Natural killer cell treated with Interleukin-12 subunit alpha and Interleukin-12 subunit beta and Interleukin-15 and Interleukin-18, amount 100 ng/mL, for 72 hours (primary cell): ENCODE results near the gene MYRF. TPM values are rescaled to one million over a fixed set of nuclear protein-coding genes. Genes with fewer than 3 reads are reported as not detected.
A peak's percentile ranks its signal among the peaks of the same experiment; 100 is the strongest.

ENCODE experiments used
- ATAC-seq, 2 donors: fragments of 150-1000 bp; cut with Tn5 transposase in 1 of 2; sonication (Bioruptor Pico), chemical (Tn5 transposase) in 1 of 2; 2 replicates each; pipeline ENCODE4 v1.10.0; 2021
- DNase-seq: peaks from one replicate; pipeline ENCODE4 v3.0.0; 2022; ENCODE audit warnings: low spot score
- H3K27ac Mint-ChIP-seq, 2 donors: 1 replicate in 1 of 2; 2 replicates in 1 of 2; pipeline ENCODE4 v1.8.0; 2022; ENCODE audit warnings: mixed read lengths in 2 of 2, mild to moderate bottlenecking in 1 of 2, moderate library complexity in 1 of 2
- H3K27me3 Mint-ChIP-seq, 2 donors: 1 replicate in 1 of 2; 2 replicates in 1 of 2; pipeline ENCODE4 v1.8.0; 2022; ENCODE audit warnings: mixed read lengths in 2 of 2
- H3K36me3 Mint-ChIP-seq: one replicate; pipeline ENCODE4 v1.8.0; 2022; ENCODE audit warnings: mixed read lengths
- H3K4me1 Mint-ChIP-seq, 2 donors: 1 replicate in 1 of 2; 2 replicates in 1 of 2; pipeline ENCODE4 v1.8.0; 2022; ENCODE audit warnings: low read depth in 2 of 2, mixed read lengths in 2 of 2, mild to moderate bottlenecking in 1 of 2
- H3K4me3 Mint-ChIP-seq: one replicate; pipeline ENCODE4 v1.8.0; 2022; ENCODE audit warnings: mixed read lengths
- H3K9me3 Mint-ChIP-seq: 2 replicates; pipeline ENCODE4 v1.8.0; 2022; ENCODE audit warnings: mixed read lengths
- total RNA-seq, 2 donors: library from RNA; stranded (reverse); gene quantifications; one replicate each; pipeline ENCODE4 v1.2.3, GENCODE V29; 2022

The MYRF gene
- total RNA-seq, 2 donors from 2014 or later: 3.7 to 5.5 TPM

DNA sequence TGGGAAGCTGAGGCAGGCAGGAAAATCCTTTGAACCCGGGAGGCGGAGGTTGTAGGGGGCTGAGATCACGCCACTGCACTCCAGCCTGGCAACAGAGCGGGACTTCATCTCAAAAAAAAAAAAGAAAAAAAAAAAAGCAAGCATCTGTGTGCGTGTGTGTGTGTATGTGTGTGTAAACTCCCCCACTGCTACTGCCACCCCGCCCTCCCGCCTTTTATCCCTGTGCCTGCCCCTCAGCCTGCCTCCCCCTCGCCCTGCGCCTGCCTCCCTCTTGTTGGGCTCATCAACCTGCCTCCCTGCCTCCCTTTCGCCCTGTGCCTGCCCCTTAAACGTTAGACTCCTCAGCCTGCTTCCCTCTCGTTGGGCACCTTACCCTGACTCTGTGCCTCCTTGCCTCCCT, 22.0 kb downstream of the MYRF start:
- DNase-seq (no peak), ATAC-seq (no peak)
- H3K4me1 Mint-ChIP-seq: peaks cover 0 to 25% of the 10 kb centered on the region in 2 donors
- no peak overlapping the region for H3K4me3 Mint-ChIP-seq
- no peaks in the 10 kb centered on the region for H3K9me3 Mint-ChIP-seq
- peak overlapping the region in 1 of 2 donors; percentile 41 for H3K27ac Mint-ChIP-seq
- no peaks in the 10 kb centered on the region for H3K27me3 Mint-ChIP-seq
- no peaks in the 10 kb centered on the region for H3K36me3 Mint-ChIP-seq

DNA sequence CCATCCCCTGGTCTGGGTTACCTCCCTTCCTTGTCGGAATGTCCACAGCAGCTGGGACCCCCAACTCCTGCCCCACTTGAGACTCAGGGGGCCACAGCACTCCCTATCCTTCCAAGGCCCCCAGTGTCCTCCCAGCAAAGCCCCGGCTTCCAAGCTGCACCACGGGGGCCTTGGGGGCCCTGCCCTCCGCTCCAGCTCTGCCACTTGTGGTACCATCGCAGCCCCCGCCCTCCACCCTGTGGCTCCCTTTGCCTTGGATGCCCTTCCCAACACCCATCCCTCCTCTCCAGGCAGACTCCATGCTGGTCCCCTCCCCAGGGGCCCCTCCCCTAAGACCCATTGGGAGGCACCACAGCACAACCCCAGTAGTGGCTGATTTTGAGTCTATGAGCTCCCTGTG, 22.7 kb downstream of the MYRF start:
- Mint-ChIP-seq H3K36me3 (no peaks in the 10 kb centered on the region), H3K27me3 (no peaks in the 10 kb centered on the region), H3K9me3 (no peaks in the 10 kb centered on the region), H3K27ac (peak overlapping the region in 1 of 2 donors; percentile 41), H3K4me1 (peaks cover 0 to 25% of the 10 kb centered on the region in 2 donors), H3K4me3 (no peak overlapping the region)
- ATAC-seq (no peak), DNase-seq (no peak)

DNA sequence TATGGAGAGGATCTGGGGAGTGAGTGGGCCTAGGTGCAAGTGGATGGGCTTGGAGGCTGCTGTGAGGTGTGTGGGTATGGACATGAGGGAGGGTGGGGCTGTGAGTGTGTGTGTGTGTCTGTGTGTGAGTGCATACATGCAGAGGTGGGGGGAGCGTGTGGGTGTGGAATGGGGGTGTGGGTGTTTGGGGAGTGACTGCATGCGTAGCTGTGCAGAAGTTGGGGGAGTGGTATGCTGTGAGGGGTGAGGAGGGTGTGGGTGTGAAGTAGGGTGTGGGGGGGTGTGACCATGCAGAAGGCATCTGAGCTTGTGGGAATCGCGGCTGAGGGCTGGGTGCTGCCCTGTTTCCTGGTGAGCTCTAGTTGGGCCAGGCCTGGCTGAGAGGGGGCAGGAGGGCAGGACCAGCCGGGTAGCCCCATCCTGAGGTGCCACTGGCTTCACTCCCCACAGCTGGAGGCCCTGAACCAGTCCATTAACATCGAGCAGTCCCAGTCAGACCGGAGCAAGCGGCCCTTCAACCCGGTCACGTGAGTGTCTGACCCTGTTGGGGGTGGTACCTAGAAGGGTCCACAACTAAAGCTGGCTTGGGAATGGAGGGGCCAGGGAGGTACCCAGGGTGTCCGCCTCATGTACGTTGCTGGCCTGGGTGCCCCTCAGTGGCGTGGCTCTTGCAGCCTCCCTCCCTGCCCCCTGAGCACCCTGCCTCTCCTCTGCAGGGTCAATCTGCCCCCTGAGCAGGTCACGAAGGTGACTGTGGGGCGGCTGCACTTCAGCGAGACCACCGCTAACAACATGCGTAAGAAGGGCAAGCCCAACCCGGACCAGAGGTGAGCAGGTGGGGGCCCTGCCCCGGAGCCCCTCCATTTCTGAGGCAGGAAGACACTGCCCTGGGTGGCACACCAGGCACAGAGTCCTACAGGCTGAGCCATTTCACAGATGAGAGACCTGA, 23.4 kb downstream of the MYRF start:
- Mint-ChIP-seq H3K36me3 (no peaks in the 10 kb centered on the region), H3K4me3 (no peak overlapping the region), H3K9me3 (no peaks in the 10 kb centered on the region), H3K27ac (peak overlapping the region in 1 of 2 donors; percentile 44), H3K4me1 (peaks cover 0 to 25% of the 10 kb centered on the region in 2 donors), H3K27me3 (no peaks in the 10 kb centered on the region)
- DNase-seq (no peak), ATAC-seq (peak in 1 of 2 donors; percentile 4)

DNA sequence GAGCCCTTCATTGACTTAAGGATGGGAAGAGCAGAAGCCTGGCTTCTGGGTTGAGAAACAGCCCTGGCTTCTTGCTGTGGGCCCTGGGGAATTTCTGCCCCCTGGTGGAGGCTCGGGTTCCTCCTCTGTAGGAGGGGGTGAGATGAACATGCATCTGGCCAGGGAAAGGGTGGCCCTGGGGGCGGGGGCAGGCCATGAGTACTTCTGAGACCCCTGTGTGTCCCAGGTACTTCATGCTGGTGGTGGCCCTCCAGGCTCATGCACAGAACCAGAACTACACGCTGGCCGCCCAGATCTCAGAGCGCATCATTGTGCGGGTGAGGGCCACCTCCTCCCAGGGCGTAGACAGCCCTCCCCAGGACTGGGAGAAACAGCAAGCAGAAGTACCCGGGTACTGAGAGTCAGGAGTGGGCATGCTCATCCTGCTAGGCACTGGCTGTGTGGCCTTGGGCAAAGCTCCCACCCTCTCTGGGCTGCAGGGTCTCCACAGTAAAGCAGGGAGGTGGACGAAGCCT, 24.2 kb downstream of the MYRF start:
- ATAC-seq: peak; percentile 66 to 68
- H3K27me3 Mint-ChIP-seq: no peaks in the 10 kb centered on the region
- DNase-seq: peak; percentile 79
- H3K27ac Mint-ChIP-seq: peak overlapping the region in 1 of 2 donors; percentile 44
- no peaks in the 10 kb centered on the region for H3K36me3 Mint-ChIP-seq
- no peaks in the 10 kb centered on the region for H3K9me3 Mint-ChIP-seq
- no peak overlapping the region for H3K4me3 Mint-ChIP-seq
- H3K4me1 Mint-ChIP-seq: peaks cover 0 to 25% of the 10 kb centered on the region in 2 donors

DNA sequence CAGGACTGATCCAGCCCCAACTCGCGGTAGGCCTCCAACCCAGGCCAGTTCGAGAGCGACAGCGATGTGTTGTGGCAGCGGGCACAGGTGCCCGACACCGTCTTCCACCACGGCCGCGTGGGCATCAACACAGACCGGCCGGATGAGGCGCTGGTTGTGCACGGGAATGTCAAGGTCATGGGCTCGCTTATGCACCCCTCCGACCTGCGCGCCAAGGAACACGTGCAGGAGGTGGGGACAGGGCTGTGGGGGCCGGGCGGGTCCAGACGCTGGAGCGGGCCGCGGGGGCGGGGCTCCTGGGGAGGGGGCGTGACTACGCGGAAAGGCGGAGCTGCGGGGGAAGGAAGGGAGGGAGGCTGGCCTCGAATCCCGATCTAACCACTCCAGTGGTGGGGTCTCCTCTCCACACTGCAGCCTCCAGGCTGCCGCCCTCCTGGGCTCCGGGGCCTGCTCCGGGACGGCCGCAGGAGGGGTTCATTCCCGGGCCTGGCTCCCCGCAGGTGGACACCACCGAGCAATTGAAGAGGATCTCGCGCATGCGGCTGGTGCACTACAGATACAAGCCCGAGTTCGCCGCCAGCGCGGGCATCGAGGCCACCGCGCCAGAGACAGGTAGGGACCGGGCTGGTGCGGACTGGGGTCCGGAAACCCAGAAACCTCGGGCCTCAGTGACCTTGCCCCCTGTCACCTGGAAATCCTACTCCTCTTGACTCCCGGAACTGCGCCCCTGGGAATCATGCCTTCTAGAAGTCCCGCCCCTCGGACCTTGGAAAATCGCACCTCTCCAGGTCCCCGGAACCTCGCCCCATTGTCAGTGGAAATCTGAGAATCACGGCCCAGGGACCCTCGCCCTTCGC, 25.0 kb downstream of the MYRF start:
- H3K4me3 Mint-ChIP-seq: peak overlapping the region; percentile 32

DNA sequence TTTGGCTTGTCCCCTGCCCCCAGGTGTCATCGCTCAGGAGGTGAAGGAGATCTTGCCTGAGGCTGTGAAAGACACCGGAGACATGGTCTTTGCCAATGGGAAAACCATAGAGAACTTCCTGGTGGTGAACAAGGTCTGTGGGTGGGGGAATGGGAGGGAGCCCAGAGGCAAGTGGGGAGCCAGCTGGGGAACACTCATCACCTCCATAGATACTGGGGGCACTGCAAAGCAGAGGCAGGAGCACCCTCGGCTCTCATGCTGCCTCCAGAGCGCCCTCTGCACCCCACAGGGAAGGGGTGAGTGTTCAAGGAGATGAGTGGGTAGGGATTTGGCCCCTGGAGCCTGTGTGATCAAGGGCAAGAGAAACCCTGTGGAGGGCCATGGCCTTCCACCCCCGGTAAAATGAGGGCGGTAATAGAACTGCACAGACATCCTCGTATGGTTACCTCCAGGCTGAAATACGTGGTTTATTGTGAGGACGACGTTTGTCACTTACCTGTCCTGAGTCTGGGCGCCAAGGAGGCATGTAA, 26.0 kb downstream of the MYRF start:
- no peak for DNase-seq
- Mint-ChIP-seq H3K9me3 (no peaks in the 10 kb centered on the region), H3K27ac (no peak overlapping the region), H3K36me3 (no peaks in the 10 kb centered on the region), H3K4me3 (no peak overlapping the region), H3K27me3 (no peaks in the 10 kb centered on the region), H3K4me1 (peaks cover 0 to 22% of the 10 kb centered on the region in 2 donors)
- ATAC-seq: no peak

More for the DNA sequence above, 25.0 kb downstream of the MYRF start:
- Mint-ChIP-seq H3K4me1 (peaks cover 0 to 25% of the 10 kb centered on the region in 2 donors), H3K27me3 (no peaks in the 10 kb centered on the region), H3K36me3 (no peaks in the 10 kb centered on the region), H3K27ac (no peak overlapping the region), H3K9me3 (no peaks in the 10 kb centered on the region)
- peak; percentile 59 to 79 for ATAC-seq
- DNase-seq: peak; percentile 71

DNA sequence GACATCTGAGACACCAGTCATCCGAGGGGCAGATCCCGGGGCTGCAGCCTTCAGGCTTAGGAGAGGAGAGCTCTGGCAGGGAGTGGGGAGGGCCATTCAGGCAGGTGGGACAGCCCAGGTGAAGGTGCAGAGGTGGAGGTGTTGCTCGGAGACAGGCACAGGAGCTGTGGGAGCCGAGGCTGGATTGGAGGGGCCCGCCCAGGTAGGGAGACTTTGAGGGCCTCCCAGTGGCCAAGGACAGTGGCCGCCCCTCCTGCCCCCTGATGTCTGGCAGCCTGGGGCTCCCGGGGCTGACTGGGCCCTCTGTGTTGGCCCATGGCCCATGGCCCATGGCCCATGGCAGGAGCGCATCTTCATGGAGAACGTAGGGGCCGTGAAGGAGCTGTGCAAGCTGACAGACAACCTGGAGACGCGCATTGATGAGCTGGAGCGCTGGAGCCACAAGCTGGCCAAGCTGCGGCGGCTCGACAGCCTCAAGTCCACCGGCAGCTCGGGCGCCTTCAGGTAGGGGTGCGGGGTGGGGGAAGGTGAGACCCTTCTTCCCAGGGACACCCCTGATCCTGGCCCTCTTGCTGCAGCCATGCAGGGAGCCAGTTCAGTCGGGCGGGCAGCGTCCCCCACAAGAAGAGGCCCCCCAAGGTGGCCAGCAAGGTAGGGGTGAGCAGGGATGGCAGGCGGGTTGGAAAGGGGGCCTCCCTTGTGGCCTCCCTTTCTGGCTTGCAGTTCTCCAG, 26.6 kb downstream of the MYRF start:
- Mint-ChIP-seq H3K36me3 (no peaks in the 10 kb centered on the region), H3K4me1 (peaks cover 0 to 22% of the 10 kb centered on the region in 2 donors), H3K9me3 (no peaks in the 10 kb centered on the region), H3K27ac (no peak overlapping the region), H3K4me3 (no peak overlapping the region), H3K27me3 (no peaks in the 10 kb centered on the region)
- no peak for ATAC-seq
- DNase-seq: no peak

DNA sequence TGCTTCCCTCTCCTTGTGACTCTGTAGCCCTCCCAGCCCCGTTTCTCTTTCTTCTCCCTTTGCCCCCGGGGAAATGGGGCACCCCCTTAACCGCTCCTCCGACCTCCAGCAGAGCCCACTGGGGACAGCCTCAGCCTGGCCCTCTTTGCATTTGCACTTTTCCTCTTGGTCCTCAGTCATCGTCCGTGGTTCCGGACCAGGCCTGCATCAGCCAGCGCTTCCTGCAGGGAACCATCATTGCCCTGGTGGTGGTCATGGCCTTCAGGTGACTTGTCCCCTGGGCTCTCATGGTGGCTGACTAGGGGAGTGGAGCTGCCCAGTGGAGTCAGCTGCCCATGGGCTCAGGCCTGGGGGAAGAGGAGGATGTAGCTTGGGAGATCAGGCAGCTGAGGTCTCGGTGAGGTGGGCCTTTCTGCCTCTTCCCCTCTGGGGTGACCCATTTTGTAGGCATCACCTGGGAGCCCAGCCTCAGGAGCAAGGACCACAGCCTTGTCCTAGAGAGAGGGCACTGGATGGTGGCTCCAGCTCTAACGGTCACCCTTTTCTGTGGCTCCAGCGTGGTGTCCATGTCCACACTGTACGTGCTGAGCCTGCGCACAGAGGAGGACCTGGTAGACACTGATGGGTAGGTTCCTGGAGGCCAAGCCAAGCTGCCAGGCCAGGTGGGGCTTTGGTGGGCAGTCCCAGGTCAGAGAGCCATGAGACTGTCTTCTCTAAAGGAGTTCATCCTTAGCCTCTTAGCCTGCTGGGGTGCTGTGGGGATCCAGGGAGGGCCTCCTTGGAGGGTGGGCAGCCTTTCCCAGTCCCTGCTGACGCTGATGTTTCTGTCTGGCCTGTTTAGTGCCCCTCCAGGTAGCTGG, 27.5 kb downstream of the MYRF start:
- Mint-ChIP-seq H3K36me3 (no peaks in the 10 kb centered on the region), H3K27ac (no peak overlapping the region), H3K27me3 (no peaks in the 10 kb centered on the region), H3K4me1 (peaks cover 0 to 21% of the 10 kb centered on the region in 2 donors), H3K9me3 (no peaks in the 10 kb centered on the region), H3K4me3 (no peak overlapping the region)
- DNase-seq: no peak
- ATAC-seq: no peak

DNA sequence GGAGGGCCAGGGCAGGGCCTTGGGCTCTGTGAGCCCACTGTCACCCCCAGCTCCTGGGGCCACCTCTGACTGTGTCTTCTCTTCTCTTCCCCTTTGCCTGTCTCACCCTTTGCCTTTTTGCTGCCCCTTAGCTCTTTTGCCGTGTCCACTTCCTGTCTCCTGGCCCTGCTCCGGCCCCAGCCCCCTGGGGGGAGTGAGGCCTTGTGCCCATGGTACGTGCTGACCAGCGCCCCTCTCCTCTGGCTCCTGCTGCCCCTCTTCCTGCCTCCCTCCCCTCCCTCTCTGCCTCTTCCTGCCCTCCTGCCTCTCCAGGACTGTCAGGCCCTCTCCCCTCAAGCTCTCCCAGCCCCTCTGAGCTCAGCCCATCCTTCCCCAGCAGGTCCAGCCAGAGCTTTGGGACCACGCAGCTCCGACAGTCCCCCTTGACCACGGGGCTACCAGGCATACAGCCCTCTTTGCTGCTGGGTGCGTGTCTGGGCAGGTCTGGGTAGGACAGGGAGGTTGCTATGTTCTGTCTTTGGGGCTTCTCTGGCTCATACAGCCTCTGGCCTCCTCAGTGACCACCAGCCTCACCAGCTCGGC, 28.2 kb downstream of the MYRF start:
- no peaks in the 10 kb centered on the region for H3K27me3 Mint-ChIP-seq
- DNase-seq: no peak
- no peaks in the 10 kb centered on the region for H3K9me3 Mint-ChIP-seq
- no peak overlapping the region for H3K27ac Mint-ChIP-seq
- no peak for ATAC-seq
- H3K36me3 Mint-ChIP-seq: no peaks in the 10 kb centered on the region
- H3K4me3 Mint-ChIP-seq: no peak overlapping the region
- H3K4me1 Mint-ChIP-seq: peaks cover 0 to 18% of the 10 kb centered on the region in 2 donors

DNA sequence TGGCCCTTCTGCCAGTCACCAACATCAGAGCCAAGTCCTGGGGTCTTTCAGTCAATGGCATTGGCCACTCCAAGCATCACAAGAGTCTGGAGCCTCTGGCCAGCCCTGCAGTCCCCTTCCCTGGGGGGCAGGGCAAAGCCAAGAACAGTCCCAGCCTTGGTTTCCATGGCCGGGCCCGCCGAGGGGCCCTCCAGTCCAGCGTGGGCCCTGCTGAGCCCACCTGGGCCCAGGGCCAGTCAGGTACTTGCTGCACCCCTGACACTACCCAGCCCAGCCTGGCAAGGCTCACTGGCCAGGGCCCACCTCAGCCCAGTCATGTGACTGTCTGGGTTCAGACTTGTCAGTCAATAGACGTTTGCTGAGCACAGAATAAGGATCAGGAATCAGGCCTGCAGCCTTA, 29.1 kb downstream of the MYRF start:
- Mint-ChIP-seq H3K27me3 (no peaks in the 10 kb centered on the region), H3K4me3 (no peak overlapping the region), H3K36me3 (no peaks in the 10 kb centered on the region), H3K27ac (no peak overlapping the region), H3K9me3 (no peaks in the 10 kb centered on the region), H3K4me1 (peaks cover 0 to 10% of the 10 kb centered on the region in 2 donors)
- ATAC-seq (no peak), DNase-seq (no peak)

DNA sequence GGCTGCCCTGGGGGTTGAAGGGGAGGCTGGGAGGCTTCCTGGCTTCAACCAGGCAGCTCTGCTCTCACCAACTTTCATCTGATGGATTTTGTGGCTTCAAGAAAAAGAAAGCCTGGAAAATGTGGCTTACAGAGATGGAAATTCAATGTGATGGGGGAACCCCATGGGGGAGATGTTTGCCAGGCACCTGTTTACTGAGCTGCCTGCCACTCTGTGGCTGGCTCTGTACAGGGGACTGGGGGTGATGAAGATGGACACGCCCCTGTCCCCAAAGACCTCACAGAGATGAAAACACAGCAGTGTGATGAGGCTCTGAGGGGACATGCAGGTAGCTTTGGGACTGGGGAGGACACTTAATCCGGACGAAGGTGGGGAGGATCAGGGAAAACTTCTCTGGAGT, 29.9 kb downstream of the MYRF start:
- no peaks in the 10 kb centered on the region for H3K36me3 Mint-ChIP-seq
- DNase-seq: no peak
- no peak overlapping the region for H3K27ac Mint-ChIP-seq

DNA sequence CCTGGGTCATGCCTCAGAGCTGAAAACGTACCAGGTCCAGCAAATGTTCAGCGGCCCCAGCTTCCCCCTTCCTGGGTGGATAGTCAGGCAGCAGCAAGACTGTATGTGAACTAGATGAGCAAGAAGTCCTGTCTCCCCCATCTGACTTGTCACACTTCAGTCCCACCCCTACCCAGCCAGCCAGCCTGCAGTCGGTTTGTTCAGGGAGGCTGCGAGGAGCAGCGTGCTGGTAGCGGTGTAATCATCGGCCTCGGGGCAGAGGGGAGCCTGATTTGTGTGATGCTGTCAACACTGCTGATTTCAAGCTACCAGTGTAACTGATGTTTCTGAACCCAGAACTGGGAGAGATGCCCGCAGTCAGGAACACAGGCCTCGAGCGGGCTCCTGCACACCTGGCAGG, 30.4 kb downstream of the MYRF start:
- Mint-ChIP-seq H3K27me3 (no peaks in the 10 kb centered on the region), H3K27ac (no peak overlapping the region), H3K4me1 (peaks cover 0 to 7% of the 10 kb centered on the region in 2 donors), H3K4me3 (no peak overlapping the region), H3K9me3 (no peaks in the 10 kb centered on the region), H3K36me3 (no peaks in the 10 kb centered on the region)
- ATAC-seq (no peak), DNase-seq (no peak)

More for the DNA sequence above, 29.9 kb downstream of the MYRF start:
- Mint-ChIP-seq H3K4me1 (peaks cover 0 to 8% of the 10 kb centered on the region in 2 donors), H3K4me3 (no peak overlapping the region), H3K27me3 (no peaks in the 10 kb centered on the region), H3K9me3 (no peaks in the 10 kb centered on the region)
- ATAC-seq: no peak
